Right atrium auricular region (tissue), 2 donors: ENCODE data around the gene LGALS3BP. TPM values are rescaled to one million over a fixed set of nuclear protein-coding genes. Genes with fewer than 3 reads are reported as not detected.

ENCODE experiments used
- DNase-seq: peaks from one replicate; pipeline ENCODE4 v3.0.0-alpha.2; 2019; ENCODE audit warnings: low spot score
- H3K27ac ChIP-seq, 2 donors: fragments of 200-600 bp; sonication (generic); 1 replicate in 1 of 2; 2 replicates in 1 of 2; pipeline ENCODE4 v1.5.1; 2016 to 2019
- H3K27me3 ChIP-seq, 2 donors: fragments of 200-600 bp; sonication (generic); one replicate each; pipeline versions ENCODE4 v1.5.1 to v1.6.0; 2017 to 2019
- H3K36me3 ChIP-seq: fragments of 200-600 bp; sonication (generic); one replicate; pipeline ENCODE4 v1.5.1; 2016
- H3K4me1 ChIP-seq, 2 donors: fragments of 200-600 bp; sonication (generic); one replicate each; pipeline versions ENCODE4 v1.5.1 to v1.6.0; 2017 to 2019
- H3K4me3 ChIP-seq, 2 donors: fragments of 200-600 bp; sonication (generic); 1 replicate in 1 of 2; 2 replicates in 1 of 2; pipeline ENCODE4 v1.5.1; 2017 to 2019; ENCODE audit warnings: mild to moderate bottlenecking in 1 of 2, moderate library complexity in 1 of 2
- H3K9me3 ChIP-seq, 2 donors: fragments of 200-600 bp; sonication (generic); one replicate each; pipeline ENCODE4 v1.5.1; 2019
- CTCF ChIP-seq, 2 donors: fragments of 200-600 bp; sonication (generic); IDR thresholded peaks; one replicate each; pipeline ENCODE4 v1.5.1; 2019; ENCODE audit warnings: antibody characterized with exemption in 2 of 2
- total RNA-seq, 2 donors: library from RNA; depleted of rRNA; stranded (reverse); fragments of >200 nt; gene quantifications; one replicate each; pipeline ENCODE4 v1.1.0, GENCODE V29; 2016

The LGALS3BP gene
- total RNA-seq, 2 donors from 2014 or later = 488 to 733 TPM

DNA sequence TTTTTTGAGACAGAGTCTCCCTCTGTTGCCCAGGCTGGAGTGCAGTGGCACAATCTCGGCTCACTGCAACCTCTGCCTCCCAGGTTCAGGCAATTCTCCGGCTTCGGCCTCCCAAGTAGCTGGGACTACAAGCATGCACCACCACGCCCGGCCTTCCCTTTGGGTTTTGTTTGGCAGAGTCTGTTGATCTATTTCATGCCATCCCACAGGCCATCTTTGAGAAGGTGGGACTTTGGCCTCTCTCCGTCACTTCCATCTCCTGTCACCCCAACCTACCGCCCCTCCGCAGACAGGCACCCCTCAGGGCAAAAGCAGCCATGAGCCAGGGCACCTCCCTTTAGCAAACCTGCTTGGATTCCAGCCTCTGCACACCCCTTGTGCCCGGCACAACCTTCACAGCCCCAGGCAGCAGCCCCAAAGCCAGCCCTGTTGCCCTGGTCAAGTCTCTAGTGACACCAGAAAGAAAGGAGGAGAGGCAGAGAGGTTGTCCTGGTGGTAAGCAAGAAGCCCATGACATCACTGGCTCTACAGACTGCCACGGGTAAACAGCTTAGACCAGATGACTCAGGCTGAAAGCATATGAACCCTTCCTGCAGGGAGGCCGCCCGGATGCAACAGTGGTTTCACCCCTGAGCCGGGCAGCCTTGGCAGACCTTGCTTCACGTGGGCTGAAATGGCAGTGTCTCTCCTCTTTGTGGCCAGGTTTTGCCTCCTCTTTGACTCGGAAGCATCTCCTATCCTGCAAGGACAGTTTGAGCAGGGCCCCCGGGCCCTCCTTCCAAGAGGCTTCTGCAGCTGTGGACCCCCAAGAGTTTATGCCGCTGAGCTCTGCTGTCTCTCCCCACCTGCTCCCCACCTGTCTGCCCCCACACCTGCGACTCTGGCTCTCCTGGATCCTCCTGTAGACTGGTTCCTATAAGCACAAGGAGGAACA, 46.4 kb downstream of the LGALS3BP start:
- H3K27ac ChIP-seq = peak overlapping the region; percentile 82 to 91

GRCh38 chr17:78929908-78930775, 49.6 kb downstream of the LGALS3BP start:
- Histone ChIP-seq H3K27ac (no peak overlapping the region), H3K27me3 (no peaks in the 10 kb centered on the region), H3K36me3 (no peaks in the 10 kb centered on the region), H3K4me1 (peaks cover 0 to 39% of the 10 kb centered on the region in 2 donors), H3K4me3 (no peak overlapping the region), H3K9me3 (no peaks in the 10 kb centered on the region)
- no peak for DNase-seq
- no peak for TF ChIP-seq CTCF (IDR thresholded peaks at IDR 0.05)

More for the DNA sequence above, 46.4 kb downstream of the LGALS3BP start:
- DNase-seq = peak; percentile 84
- H3K4me3 ChIP-seq = peak overlapping the region in 1 of 2 donors; percentile 31
- H3K4me1 ChIP-seq = peaks cover 0 to 38% of the 10 kb centered on the region in 2 donors
- H3K27me3 ChIP-seq = no peaks in the 10 kb centered on the region
- no peaks in the 10 kb centered on the region for H3K36me3 ChIP-seq
- H3K9me3 ChIP-seq = no peaks in the 10 kb centered on the region
- TF ChIP-seq CTCF (IDR thresholded peaks at IDR 0.05) = no peak

- H3K27me3 ChIP-seq = no peaks in the 10 kb centered on the region
- H3K4me3 ChIP-seq = peak overlapping the region; percentile 81 to 91
- peak; percentile 94 for DNase-seq
- no peak for TF ChIP-seq CTCF (IDR thresholded peaks at IDR 0.05)
- no peaks in the 10 kb centered on the region for H3K9me3 ChIP-seq
- H3K36me3 ChIP-seq = no peaks in the 10 kb centered on the region
- H3K27ac ChIP-seq = peak overlapping the region; percentile 96 to 99
- H3K4me1 ChIP-seq = peaks cover 0 to 52% of the 10 kb centered on the region in 2 donors
These were observed 53.8 kb downstream of the LGALS3BP start for GRCh38 chr17:78925662-78926555.

DNA sequence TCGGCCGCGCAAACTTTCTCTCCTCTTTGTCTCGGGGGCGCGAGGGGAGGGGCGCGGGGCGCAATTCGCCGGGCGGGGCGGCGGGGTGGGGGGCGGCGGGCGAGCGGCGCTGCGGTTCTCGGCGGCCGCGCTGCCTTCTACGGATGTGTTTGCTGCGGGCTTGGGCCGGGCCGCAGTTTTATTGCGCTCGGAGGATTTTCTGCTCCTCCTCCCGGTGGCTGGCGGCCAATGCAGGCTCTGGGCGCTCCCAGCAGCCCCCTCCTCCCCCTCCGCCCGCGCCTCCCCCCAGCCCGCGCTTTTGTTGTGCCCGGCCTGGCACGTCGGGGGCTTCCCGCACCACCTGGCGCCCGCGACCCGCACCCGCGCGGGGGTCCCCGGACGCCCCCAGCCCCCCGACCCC, 54.5 kb downstream of the LGALS3BP start, which contains the start of gene TIMP2:
Gene TIMP2 (minus strand): TSS at position 154 of the 400 bp plus-strand sequence. CDS start 299 bp downstream, outside the sequence.
- H3K27me3 ChIP-seq = no peaks in the 10 kb centered on the region
- H3K9me3 ChIP-seq = no peaks in the 10 kb centered on the region
- peak within 1 kb of the TSS; percentile 96 to 99 for H3K27ac ChIP-seq
- H3K4me1 ChIP-seq = peaks cover 0 to 59% of the 10 kb centered on the region in 2 donors
- H3K4me3 ChIP-seq = peak within 1 kb of the TSS; percentile 81 to 91
- H3K36me3 ChIP-seq = no peaks in the 10 kb centered on the region
- TF ChIP-seq CTCF (IDR thresholded peaks at IDR 0.05) = peak; percentile 14 to 32
- peak; percentile 89 for DNase-seq
